ENCODE data around the gene ITPRIPL2. TPM values are rescaled to one million over a fixed set of nuclear protein-coding genes. Genes with fewer than 3 reads are reported as not detected.

Gene ITPRIPL2
- total RNA-seq, 6 experiments from 2014 or later: 36.3 to 56.9 (median 43.1) TPM

GRCh38 chr16:19162085-19162484, 48.3 kb downstream of the ITPRIPL2 start:
- H3K36me3 Mint-ChIP-seq (ENCODE audit: low read depth): no peaks in the 10 kb centered on the region
- no peak for TF ChIP-seq CTCF (IDR thresholded peaks at IDR 0.05)
- H3K4me1 Mint-ChIP-seq (ENCODE audit: low read depth): no peaks in the 10 kb centered on the region
- peaks cover 5% of the 10 kb centered on the region; the same call in 1 of the 2 replicates for H3K9me3 Mint-ChIP-seq
- no peak overlapping the region for H3K27ac Mint-ChIP-seq
- DNase-seq: no peak
- no peak overlapping the region for H3K4me3 Mint-ChIP-seq
- peaks cover 25% of the 10 kb centered on the region for H3K27me3 Mint-ChIP-seq (ENCODE audit: insufficient read depth)

GRCh38 chr16:19163215-19163614, 49.5 kb downstream of the ITPRIPL2 start:
- H3K4me1 Mint-ChIP-seq (ENCODE audit: low read depth): no peaks in the 10 kb centered on the region
- peaks cover 25% of the 10 kb centered on the region for H3K27me3 Mint-ChIP-seq (ENCODE audit: insufficient read depth)
- H3K9me3 Mint-ChIP-seq: peaks cover 5% of the 10 kb centered on the region; the same call in 1 of the 2 replicates
- no peak overlapping the region for H3K4me3 Mint-ChIP-seq
- DNase-seq: no peak
- no peak for TF ChIP-seq CTCF (IDR thresholded peaks at IDR 0.05)
- no peaks in the 10 kb centered on the region for H3K36me3 Mint-ChIP-seq (ENCODE audit: low read depth)
- H3K27ac Mint-ChIP-seq: no peak overlapping the region

GRCh38 chr16:19164285-19164684, 50.5 kb downstream of the ITPRIPL2 start:
- peaks cover 5% of the 10 kb centered on the region; the same call in 1 of the 2 replicates for H3K9me3 Mint-ChIP-seq
- no peak for DNase-seq
- no peak for TF ChIP-seq CTCF (IDR thresholded peaks at IDR 0.05)
- H3K4me1 Mint-ChIP-seq (ENCODE audit: low read depth): no peaks in the 10 kb centered on the region
- no peak overlapping the region for H3K27ac Mint-ChIP-seq
- peaks cover 19% of the 10 kb centered on the region for H3K27me3 Mint-ChIP-seq (ENCODE audit: insufficient read depth)
- no peak overlapping the region for H3K4me3 Mint-ChIP-seq
- no peaks in the 10 kb centered on the region for H3K36me3 Mint-ChIP-seq (ENCODE audit: low read depth)

GRCh38 chr16:19165101-19165500, 51.3 kb downstream of the ITPRIPL2 start:
- H3K4me3 Mint-ChIP-seq: no peak overlapping the region
- no peak for TF ChIP-seq CTCF (IDR thresholded peaks at IDR 0.05)
- no peak for DNase-seq
- H3K27me3 Mint-ChIP-seq (ENCODE audit: insufficient read depth): peaks cover 21% of the 10 kb centered on the region
- H3K4me1 Mint-ChIP-seq (ENCODE audit: low read depth): no peaks in the 10 kb centered on the region
- H3K27ac Mint-ChIP-seq: no peak overlapping the region
- peaks cover 5% of the 10 kb centered on the region; the same call in 1 of the 2 replicates for H3K9me3 Mint-ChIP-seq
- H3K36me3 Mint-ChIP-seq (ENCODE audit: low read depth): no peaks in the 10 kb centered on the region

- no peak for DNase-seq
- Mint-ChIP-seq H3K36me3 (ENCODE audit: low read depth) (no peaks in the 10 kb centered on the region), H3K4me1 (ENCODE audit: low read depth) (no peaks in the 10 kb centered on the region), H3K4me3 (no peak overlapping the region), H3K9me3 (peaks cover 5% of the 10 kb centered on the region; the same call in 1 of the 2 replicates), H3K27me3 (ENCODE audit: insufficient read depth) (peaks cover 24% of the 10 kb centered on the region), H3K27ac (no peak overlapping the region)
- TF ChIP-seq CTCF (IDR thresholded peaks at IDR 0.05): no peak
These were observed 52.7 kb downstream of the ITPRIPL2 start for GRCh38 chr16:19166500-19166899.

Measured in HFFc6 (cell line).